NCI-H128 (cell line): ENCODE results near the gene GPC1.

Experiments
- DNase-seq: peaks from one replicate; lab custom pipeline; 2025; ENCODE audit not compliant: unreplicated experiment; lab: John Stamatoyannopoulos, UW

The GPC1 gene

GRCh38 chr2:240435457-240435947, at the start of gene GPC1:
GPC1 (plus strand) TSS chr2:240435663; CDS start chr2:240435919, 256 bp downstream.
- DNase-seq = no peak

- no peak for DNase-seq
Measured at GRCh38 chr2:240386326-240386725, 49.1 kb upstream of the GPC1 start.

GRCh38 chr2:240386743-240387142, 48.7 kb upstream of the GPC1 start:
- peak; percentile 0 for DNase-seq

- no peak for DNase-seq
Measured at GRCh38 chr2:240387325-240387668, 48.2 kb upstream of the GPC1 start.

- no peak for DNase-seq
Measured at GRCh38 chr2:240387669-240388358, 47.6 kb upstream of the GPC1 start.

- no peak for DNase-seq
Measured at GRCh38 chr2:240388471-240389301, 46.8 kb upstream of the GPC1 start.

GRCh38 chr2:240389302-240389805, 46.1 kb upstream of the GPC1 start:
- DNase-seq = no peak

GRCh38 chr2:240390091-240391073, 45.1 kb upstream of the GPC1 start:
- no peak for DNase-seq

- no peak for DNase-seq
Measured at GRCh38 chr2:240391111-240392051, 44.1 kb upstream of the GPC1 start.

GRCh38 chr2:240392084-240392947, 43.1 kb upstream of the GPC1 start:
- no peak for DNase-seq

- no peak for DNase-seq
Measured at GRCh38 chr2:240392948-240393830, 42.3 kb upstream of the GPC1 start.

- no peak for DNase-seq
Measured at GRCh38 chr2:240393831-240394410, 41.5 kb upstream of the GPC1 start.

GRCh38 chr2:240394549-240394948, 40.9 kb upstream of the GPC1 start:
- DNase-seq = no peak

- no peak for DNase-seq
Measured at GRCh38 chr2:240395448-240395847, 40.0 kb upstream of the GPC1 start.

GRCh38 chr2:240395896-240396622, 39.4 kb upstream of the GPC1 start:
- no peak for DNase-seq

GRCh38 chr2:240396623-240397541, 38.6 kb upstream of the GPC1 start:
- no peak for DNase-seq
